OCI-LY7 (cell line): ENCODE data around the gene KCNA5.

Experiments used
- EZH2phosphoT487 ChIP-seq: fragments of 200-600 bp; sonication (generic); IDR thresholded peaks from 2 replicates; pipeline ENCODE4 v1.6.1; 2018; ENCODE audit warnings: low read depth, borderline replicate concordance, mild to moderate bottlenecking, mixed run types, antibody characterized with exemption, low read length, moderate library complexity, mixed read lengths
- TF ChIP-seq, protein P1 (sequence below): fragments of 200-600 bp; sonication (generic); conservative IDR thresholded peaks from 2 replicates; pipeline ENCODE4 v1.5.1; 2014; ENCODE audit warnings: mild to moderate bottlenecking, antibody characterized with exemption, low read length, moderate library complexity, mixed read lengths

DNA sequence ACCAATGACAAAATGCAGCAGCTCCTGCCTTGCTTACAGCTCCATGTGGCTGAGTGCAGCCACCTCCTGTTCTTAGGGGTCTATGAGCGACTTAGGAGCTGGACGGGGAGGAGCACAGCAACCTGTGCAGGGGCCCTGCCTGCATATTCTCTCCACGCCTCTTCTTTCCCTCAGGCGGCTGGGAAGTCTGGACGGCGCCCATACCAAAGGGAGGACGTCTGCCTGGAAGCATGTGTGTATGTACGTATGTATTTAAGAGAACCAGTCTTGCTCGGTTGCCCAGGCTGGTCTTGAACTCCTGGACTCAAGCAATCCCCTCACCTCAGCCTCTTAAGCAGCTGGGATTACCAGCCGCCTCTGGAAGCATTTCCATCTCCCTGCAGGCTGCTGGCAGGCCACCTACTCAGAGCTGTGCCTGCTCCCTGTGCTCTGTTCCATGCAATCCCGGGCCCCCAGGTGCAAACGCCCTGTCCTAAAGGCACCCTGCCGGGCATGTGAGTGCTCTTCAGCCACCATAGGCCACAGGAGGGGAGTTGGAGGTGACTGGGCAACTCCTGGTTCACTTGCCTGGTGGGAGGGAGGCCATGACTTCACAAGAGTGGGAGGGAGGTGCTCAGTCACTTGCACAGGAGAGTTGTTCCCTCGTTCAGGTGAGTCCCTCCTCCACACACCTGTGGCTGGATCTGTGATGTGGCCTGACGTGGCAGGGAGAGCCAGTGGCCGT, 44.3 kb downstream of the KCNA5 start:
- TF ChIP-seq, protein P1, sequence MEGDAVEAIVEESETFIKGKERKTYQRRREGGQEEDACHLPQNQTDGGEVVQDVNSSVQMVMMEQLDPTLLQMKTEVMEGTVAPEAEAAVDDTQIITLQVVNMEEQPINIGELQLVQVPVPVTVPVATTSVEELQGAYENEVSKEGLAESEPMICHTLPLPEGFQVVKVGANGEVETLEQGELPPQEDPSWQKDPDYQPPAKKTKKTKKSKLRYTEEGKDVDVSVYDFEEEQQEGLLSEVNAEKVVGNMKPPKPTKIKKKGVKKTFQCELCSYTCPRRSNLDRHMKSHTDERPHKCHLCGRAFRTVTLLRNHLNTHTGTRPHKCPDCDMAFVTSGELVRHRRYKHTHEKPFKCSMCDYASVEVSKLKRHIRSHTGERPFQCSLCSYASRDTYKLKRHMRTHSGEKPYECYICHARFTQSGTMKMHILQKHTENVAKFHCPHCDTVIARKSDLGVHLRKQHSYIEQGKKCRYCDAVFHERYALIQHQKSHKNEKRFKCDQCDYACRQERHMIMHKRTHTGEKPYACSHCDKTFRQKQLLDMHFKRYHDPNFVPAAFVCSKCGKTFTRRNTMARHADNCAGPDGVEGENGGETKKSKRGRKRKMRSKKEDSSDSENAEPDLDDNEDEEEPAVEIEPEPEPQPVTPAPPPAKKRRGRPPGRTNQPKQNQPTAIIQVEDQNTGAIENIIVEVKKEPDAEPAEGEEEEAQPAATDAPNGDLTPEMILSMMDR = no peak
- no peak for TF ChIP-seq EZH2phosphoT487
